LNCAP (cell line): ENCODE measurements around the gene ACR.

ENCODE experiments used
- CTCF ChIP-seq: fragments of 450-650 bp; IDR thresholded peaks from 2 replicates; pipeline ENCODE4 v1.5.1; 2017; ENCODE audit warnings: mild to moderate bottlenecking

Gene ACR

DNA sequence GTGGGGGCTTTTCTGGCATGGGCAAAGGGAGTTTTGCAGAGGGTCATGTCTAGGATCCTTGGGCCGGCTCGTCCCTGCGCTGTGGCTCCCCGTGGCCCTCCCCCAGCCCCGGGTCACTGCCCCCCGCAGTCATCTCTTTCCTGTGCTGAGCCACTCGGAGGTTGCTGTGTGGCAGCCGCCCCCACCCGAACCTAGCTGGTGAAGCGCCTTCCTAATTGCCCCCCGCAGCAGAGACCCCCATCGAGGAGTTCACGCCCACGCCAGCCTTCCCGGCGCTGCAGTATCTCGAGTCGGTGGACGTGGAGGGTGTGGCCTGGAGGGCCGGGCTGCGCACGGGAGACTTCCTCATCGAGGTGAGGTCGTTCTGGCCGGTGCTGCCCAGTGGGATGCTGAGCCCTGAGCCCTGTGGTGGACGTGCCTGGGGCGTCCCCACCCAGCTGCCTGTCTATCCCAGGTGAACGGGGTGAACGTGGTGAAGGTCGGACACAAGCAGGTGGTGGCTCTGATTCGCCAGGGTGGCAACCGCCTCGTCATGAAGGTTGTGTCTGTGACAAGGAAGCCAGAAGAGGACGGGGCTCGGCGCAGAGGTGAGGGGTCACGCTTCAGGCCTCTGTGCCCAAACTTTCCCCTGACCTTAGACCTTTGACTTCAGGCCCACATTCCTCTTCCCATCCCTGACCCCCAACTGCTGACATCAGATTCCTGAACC is 33.3 kb upstream of the ACR start:
- TF ChIP-seq CTCF: no peak

- no peak for TF ChIP-seq CTCF
Measured at GRCh38 chr22:50705219-50705691, 32.7 kb upstream of the ACR start.

GRCh38 chr22:50705851-50706351 is 32.1 kb upstream of the ACR start:
- no peak for TF ChIP-seq CTCF

- TF ChIP-seq CTCF: no peak
Measured at GRCh38 chr22:50706481-50707125, 31.4 kb upstream of the ACR start.

GRCh38 chr22:50708474-50708873 is 29.5 kb upstream of the ACR start:
- TF ChIP-seq CTCF: no peak

DNA sequence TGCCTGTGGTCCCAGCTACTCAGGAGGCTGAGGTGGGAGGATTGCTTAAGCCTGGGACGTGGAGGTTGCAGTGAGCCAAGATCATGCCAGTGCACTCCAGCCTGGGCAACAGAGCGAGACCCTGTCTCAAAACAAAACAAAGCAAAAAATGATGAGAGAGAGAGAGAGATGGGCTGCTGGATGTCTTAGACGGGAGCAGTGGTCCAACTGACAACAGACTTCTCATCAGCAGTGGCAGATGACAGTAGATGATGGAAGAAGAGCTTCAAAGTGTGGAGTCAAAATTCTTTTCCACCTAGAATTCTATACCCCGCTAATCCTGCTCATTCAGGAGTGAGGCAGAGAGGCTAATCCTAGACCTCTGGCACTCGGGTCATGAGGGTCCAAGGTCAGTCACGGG is 29.0 kb upstream of the ACR start:
- no peak for TF ChIP-seq CTCF

- TF ChIP-seq CTCF: no peak
Measured at GRCh38 chr22:50710221-50710620, 27.8 kb upstream of the ACR start.
